Activated T-cell treated with anti-CD3 and anti-CD28 coated beads, Interleukin-2, amount 50 U/mL, for 4 hours (primary cell): ENCODE data around the gene PERM1. TPM values are rescaled to one million over a fixed set of nuclear protein-coding genes. Genes with fewer than 3 reads are reported as not detected.

Experiments used
- ATAC-seq, 2 donors: fragments of 200-7000 bp; cut with Tn5 transposase; one replicate each; pipeline ENCODE4 v1.10.0; 2021
- DNase-seq: peaks from one replicate; pipeline ENCODE4 v3.0.0-alpha.2; 2020
- H3K27me3 Mint-ChIP-seq: one replicate; pipeline ENCODE4 v1.8.0; 2021; ENCODE audit warnings: low read depth, mixed read lengths
- H3K36me3 Mint-ChIP-seq: one replicate; pipeline ENCODE4 v1.8.0; 2022; ENCODE audit warnings: mixed read lengths; ENCODE audit not compliant: insufficient read depth
- H3K4me1 Mint-ChIP-seq: one replicate; pipeline ENCODE4 v1.8.0; 2021; ENCODE audit warnings: low read depth, mixed read lengths
- H3K4me3 Mint-ChIP-seq: one replicate; pipeline ENCODE4 v1.8.0; 2021; ENCODE audit warnings: mild to moderate bottlenecking, moderate library complexity, mixed read lengths
- H3K9me3 Mint-ChIP-seq: one replicate; pipeline ENCODE4 v1.8.0; 2021; ENCODE audit warnings: mixed read lengths
- total RNA-seq, 3 donors: library from RNA; stranded (reverse); gene quantifications; one replicate each; pipeline ENCODE4 v1.2.1, GENCODE V29; 2021

Gene PERM1
- total RNA-seq, 3 donors from 2014 or later: not detected

- Mint-ChIP-seq H3K36me3 (no peaks in the 10 kb centered on the region), H3K4me1 (peaks cover 5% of the 10 kb centered on the region), H3K4me3 (no peak overlapping the region), H3K9me3 (no peaks in the 10 kb centered on the region), H3K27me3 (peaks cover 14% of the 10 kb centered on the region)
- DNase-seq: no peak
- no peak for ATAC-seq
These were observed 10.0 kb downstream of the PERM1 start for GRCh38 chr1:971751-972506.

- Mint-ChIP-seq H3K4me3 (no peak overlapping the region), H3K9me3 (no peaks in the 10 kb centered on the region), H3K36me3 (no peaks in the 10 kb centered on the region), H3K27me3 (peaks cover 14% of the 10 kb centered on the region), H3K4me1 (peaks cover 5% of the 10 kb centered on the region)
- no peak for ATAC-seq
- DNase-seq: no peak
These were observed 10.7 kb downstream of the PERM1 start for GRCh38 chr1:970973-971730.

GRCh38 chr1:970242-970972 lies 11.5 kb downstream of the PERM1 start:
- H3K4me3 Mint-ChIP-seq: no peak overlapping the region

GRCh38 chr1:969260-969855 lies 12.5 kb downstream of the PERM1 start:
- Mint-ChIP-seq H3K4me1 (peaks cover 6% of the 10 kb centered on the region), H3K4me3 (no peak overlapping the region), H3K9me3 (no peaks in the 10 kb centered on the region), H3K36me3 (no peaks in the 10 kb centered on the region), H3K27me3 (peaks cover 6% of the 10 kb centered on the region)
- ATAC-seq: no peak
- no peak for DNase-seq

More at GRCh38 chr1:970242-970972, 11.5 kb downstream of the PERM1 start:
- no peaks in the 10 kb centered on the region for H3K9me3 Mint-ChIP-seq
- ATAC-seq (no peak), DNase-seq (no peak)
- peaks cover 6% of the 10 kb centered on the region for H3K4me1 Mint-ChIP-seq
- peaks cover 9% of the 10 kb centered on the region for H3K27me3 Mint-ChIP-seq
- no peaks in the 10 kb centered on the region for H3K36me3 Mint-ChIP-seq

- H3K27me3 Mint-ChIP-seq: peaks cover 4% of the 10 kb centered on the region
- H3K36me3 Mint-ChIP-seq: no peaks in the 10 kb centered on the region
- ATAC-seq (no peak), DNase-seq (no peak)
- no peaks in the 10 kb centered on the region for H3K9me3 Mint-ChIP-seq
- no peak overlapping the region for H3K4me3 Mint-ChIP-seq
- peaks cover 6% of the 10 kb centered on the region for H3K4me1 Mint-ChIP-seq
These were observed 14.2 kb downstream of the PERM1 start for GRCh38 chr1:967466-968343.

- H3K4me3 Mint-ChIP-seq: peak overlapping the region; percentile 82
- ATAC-seq (peak; percentile 95 to 97), DNase-seq (peak; percentile 85)
- no peaks in the 10 kb centered on the region for H3K9me3 Mint-ChIP-seq
- peaks cover 6% of the 10 kb centered on the region for H3K4me1 Mint-ChIP-seq
- no peaks in the 10 kb centered on the region for H3K36me3 Mint-ChIP-seq
- peaks cover 4% of the 10 kb centered on the region for H3K27me3 Mint-ChIP-seq
These were observed 15.1 kb downstream of the PERM1 start for GRCh38 chr1:966704-967300.

- Mint-ChIP-seq H3K27me3 (no peaks in the 10 kb centered on the region), H3K4me3 (peak within 1 kb of the TSS; percentile 82), H3K9me3 (no peaks in the 10 kb centered on the region), H3K36me3 (no peaks in the 10 kb centered on the region), H3K4me1 (peaks cover 10% of the 10 kb centered on the region)
- peak; percentile 44 to 51 for ATAC-seq
- DNase-seq: no peak
These were observed 15.7 kb downstream of the PERM1 start, which contains the start of gene PLEKHN1 for GRCh38 chr1:966135-966703. TSS of gene PLEKHN1 (plus strand) at chr1:966482. CDS start at chr1:966532, 50 bp downstream.

- Mint-ChIP-seq H3K9me3 (no peaks in the 10 kb centered on the region), H3K27me3 (no peaks in the 10 kb centered on the region), H3K4me1 (peaks cover 10% of the 10 kb centered on the region), H3K36me3 (no peaks in the 10 kb centered on the region), H3K4me3 (peak overlapping the region; percentile 54)
- ATAC-seq (no peak), DNase-seq (no peak)
These were observed 16.3 kb downstream of the PERM1 start for GRCh38 chr1:965526-966134.

GRCh38 chr1:964691-965525 lies 17.0 kb downstream of the PERM1 start:
- H3K4me3 Mint-ChIP-seq: no peak overlapping the region
- no peaks in the 10 kb centered on the region for H3K36me3 Mint-ChIP-seq
- H3K27me3 Mint-ChIP-seq: no peaks in the 10 kb centered on the region
- peaks cover 13% of the 10 kb centered on the region for H3K4me1 Mint-ChIP-seq
- ATAC-seq: no peak
- no peak for DNase-seq
- no peaks in the 10 kb centered on the region for H3K9me3 Mint-ChIP-seq

- H3K9me3 Mint-ChIP-seq: no peaks in the 10 kb centered on the region
- H3K4me1 Mint-ChIP-seq: peaks cover 15% of the 10 kb centered on the region
- DNase-seq (no peak), ATAC-seq (no peak)
- no peaks in the 10 kb centered on the region for H3K27me3 Mint-ChIP-seq
- H3K4me3 Mint-ChIP-seq: no peak overlapping the region
- H3K36me3 Mint-ChIP-seq: no peaks in the 10 kb centered on the region
These were observed 18.0 kb downstream of the PERM1 start for GRCh38 chr1:963746-964525.

- Mint-ChIP-seq H3K4me1 (peaks cover 18% of the 10 kb centered on the region), H3K27me3 (no peaks in the 10 kb centered on the region), H3K9me3 (no peaks in the 10 kb centered on the region), H3K4me3 (no peak overlapping the region), H3K36me3 (peaks cover 2% of the 10 kb centered on the region)
- DNase-seq (no peak), ATAC-seq (no peak)
These were observed 18.6 kb downstream of the PERM1 start for GRCh38 chr1:963301-963651.
